T-helper 22 cell (primary cell): ENCODE measurements around the gene PHF2.

Source experiments
- DNase-seq: peaks from one replicate; pipeline ENCODE4 v3.0.0-alpha.2; 2020; ENCODE audit warnings: low read depth

PHF2 gene

GRCh38 chr9:93652604-93653592, 76.5 kb downstream of the PHF2 start:
- no peak for DNase-seq

GRCh38 chr9:93653760-93654159, 77.4 kb downstream of the PHF2 start:
- DNase-seq, result no peak

- DNase-seq, result no peak
These were observed 78.1 kb downstream of the PHF2 start for GRCh38 chr9:93654351-93654961.

GRCh38 chr9:93655621-93656425, 79.4 kb downstream of the PHF2 start:
- no peak for DNase-seq

- DNase-seq, result no peak
These were observed 80.2 kb downstream of the PHF2 start for GRCh38 chr9:93656426-93657239.

GRCh38 chr9:93657331-93658111, 81.1 kb downstream of the PHF2 start:
- DNase-seq, result no peak

- DNase-seq, result no peak
These were observed 82.0 kb downstream of the PHF2 start for GRCh38 chr9:93658184-93658925.

GRCh38 chr9:93659044-93659836, 82.9 kb downstream of the PHF2 start:
- DNase-seq, result no peak

- no peak for DNase-seq
These were observed 83.4 kb downstream of the PHF2 start for GRCh38 chr9:93659837-93660177.

GRCh38 chr9:93660352-93661046, 84.1 kb downstream of the PHF2 start:
- no peak for DNase-seq

- DNase-seq, result no peak
These were observed 85.2 kb downstream of the PHF2 start for GRCh38 chr9:93661591-93661990.

- no peak for DNase-seq
These were observed 85.7 kb downstream of the PHF2 start for GRCh38 chr9:93662016-93662638.

GRCh38 chr9:93662952-93663572, 86.7 kb downstream of the PHF2 start:
- DNase-seq, result no peak

GRCh38 chr9:93663877-93664548, 87.6 kb downstream of the PHF2 start:
- DNase-seq, result no peak

- no peak for DNase-seq
These were observed 88.3 kb downstream of the PHF2 start for GRCh38 chr9:93664549-93665120.

GRCh38 chr9:93665128-93665636, 88.8 kb downstream of the PHF2 start:
- DNase-seq, result no peak
